Stimulated activated CD4-positive, alpha-beta T cell treated with anti-CD3 and anti-CD28 coated beads, Interleukin-4, amount 100 ng/mL, for 4 hours (primary cell): ENCODE data around the gene PRRT3.

Experiments
- DNase-seq, 2 experiments: peaks; one replicate each; pipeline ENCODE4 v3.0.0-alpha.2; 2020

PRRT3 gene

GRCh38 chr3:9951962-9952805 is at the start of gene PRRT3:
PRRT3 (minus strand) TSS chr3:9952408; CDS start chr3:9950115, 2,293 bp downstream.
- DNase-seq: peak; percentile 44 to 59

GRCh38 chr3:10000686-10001085 is 48.5 kb upstream of the PRRT3 start:
- no peak for DNase-seq

- no peak for DNase-seq
These were observed 42.1 kb upstream of the PRRT3 start for GRCh38 chr3:9994086-9994844.

- DNase-seq: no peak
These were observed 34.1 kb upstream of the PRRT3 start for GRCh38 chr3:9986230-9986725.

- no peak for DNase-seq
These were observed 28.0 kb upstream of the PRRT3 start for GRCh38 chr3:9980251-9980650.

GRCh38 chr3:9978710-9979305 is 26.6 kb upstream of the PRRT3 start:
- DNase-seq: no peak

- no peak for DNase-seq
These were observed 24.8 kb upstream of the PRRT3 start for GRCh38 chr3:9976721-9977709.

- DNase-seq: no peak
These were observed 17.9 kb upstream of the PRRT3 start for GRCh38 chr3:9970020-9970652.

- DNase-seq: no peak
These were observed 17.4 kb upstream of the PRRT3 start for GRCh38 chr3:9969632-9970019.

GRCh38 chr3:9966841-9967240 is 14.6 kb upstream of the PRRT3 start:
- DNase-seq: no peak

GRCh38 chr3:9965200-9965875 is 13.1 kb upstream of the PRRT3 start:
- DNase-seq: no peak

GRCh38 chr3:9957214-9957613 is 5.0 kb upstream of the PRRT3 start:
- no peak for DNase-seq

GRCh38 chr3:9955611-9956352 is 3.6 kb upstream of the PRRT3 start:
- no peak for DNase-seq

GRCh38 chr3:9955067-9955502 is 2.9 kb upstream of the PRRT3 start:
- no peak for DNase-seq

GRCh38 chr3:9951598-9951961 is 628 bp downstream of the PRRT3 start:
- no peak for DNase-seq

- DNase-seq: no peak
These were observed 1.1 kb downstream of the PRRT3 start for GRCh38 chr3:9951126-9951525.

GRCh38 chr3:9949626-9950025 is 2.6 kb downstream of the PRRT3 start:
- no peak for DNase-seq

GRCh38 chr3:9949115-9949514 is 3.1 kb downstream of the PRRT3 start:
- DNase-seq: no peak

GRCh38 chr3:9948586-9948985 is 3.6 kb downstream of the PRRT3 start:
- no peak for DNase-seq
